ENCODE data around the gene SLC5A10.

DNA sequence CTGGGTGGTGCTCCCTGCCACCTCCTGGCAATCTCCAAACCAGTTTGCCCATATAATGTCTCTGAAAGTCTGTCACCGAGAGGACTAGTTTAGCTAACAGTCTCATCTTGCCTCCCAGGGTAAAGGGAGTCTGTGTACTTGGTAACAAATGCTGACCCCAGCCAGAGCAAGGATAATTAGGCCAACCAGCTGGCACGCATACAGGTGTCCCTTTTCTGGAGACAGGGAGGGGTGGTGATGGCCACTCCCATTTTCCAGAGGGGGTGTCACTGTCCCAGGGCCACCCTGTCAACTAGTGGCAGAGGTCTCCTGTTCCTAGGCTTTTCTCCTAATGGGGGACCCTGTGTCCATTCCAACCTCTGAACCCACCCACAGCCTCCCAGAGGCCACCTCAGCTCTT, 44.5 kb downstream of the SLC5A10 start:
- TF ChIP-seq POLR2A (IDR thresholded peaks at IDR 0.05), result no peak
- TF ChIP-seq, protein P1, sequence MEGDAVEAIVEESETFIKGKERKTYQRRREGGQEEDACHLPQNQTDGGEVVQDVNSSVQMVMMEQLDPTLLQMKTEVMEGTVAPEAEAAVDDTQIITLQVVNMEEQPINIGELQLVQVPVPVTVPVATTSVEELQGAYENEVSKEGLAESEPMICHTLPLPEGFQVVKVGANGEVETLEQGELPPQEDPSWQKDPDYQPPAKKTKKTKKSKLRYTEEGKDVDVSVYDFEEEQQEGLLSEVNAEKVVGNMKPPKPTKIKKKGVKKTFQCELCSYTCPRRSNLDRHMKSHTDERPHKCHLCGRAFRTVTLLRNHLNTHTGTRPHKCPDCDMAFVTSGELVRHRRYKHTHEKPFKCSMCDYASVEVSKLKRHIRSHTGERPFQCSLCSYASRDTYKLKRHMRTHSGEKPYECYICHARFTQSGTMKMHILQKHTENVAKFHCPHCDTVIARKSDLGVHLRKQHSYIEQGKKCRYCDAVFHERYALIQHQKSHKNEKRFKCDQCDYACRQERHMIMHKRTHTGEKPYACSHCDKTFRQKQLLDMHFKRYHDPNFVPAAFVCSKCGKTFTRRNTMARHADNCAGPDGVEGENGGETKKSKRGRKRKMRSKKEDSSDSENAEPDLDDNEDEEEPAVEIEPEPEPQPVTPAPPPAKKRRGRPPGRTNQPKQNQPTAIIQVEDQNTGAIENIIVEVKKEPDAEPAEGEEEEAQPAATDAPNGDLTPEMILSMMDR (IDR thresholded peaks at IDR 0.05), result no peak
